ENCODE data around the gene ZC3H10. TPM values are rescaled to one million over a fixed set of nuclear protein-coding genes. Genes with fewer than 3 reads are reported as not detected.
A peak's percentile ranks its signal among the peaks of the same experiment; 100 is the strongest.

Gene ZC3H10
- total and polyA plus RNA-seq, 2 of the 13 experiments (the other 11 are each of a cell fraction or from before 2014, with no cell fraction given): 0.70 to 2.3 TPM

- CTCF ChIA-PET (ENCODE audit: low intra/inter-chr PET ratio, low total read pairs): no interaction called here
- no TSS peak for BruUV-seq (replicated peaks)
- Histone ChIP-seq H3K36me3 (replicated peaks in 1 of 2; ENCODE audit: control insufficient read depth in 1 of 2, insufficient read depth in 2 of 2, low read length in 2 of 2) (peaks cover 33 to 65% of the 10 kb centered on the region in 2 experiments), H3K9me3 (ENCODE audit: low read length) (no peaks in the 10 kb centered on the region), H3K4me2 (ENCODE audit: low read depth, low read length) (no peak overlapping the region), H3K4me1 (ENCODE audit: insufficient read depth, low read length) (peaks cover 28% of the 10 kb centered on the region), H4K20me1 (ENCODE audit: insufficient read depth, low read length) (peaks cover 28% of the 10 kb centered on the region), H2AFZ (ENCODE audit: low read length) (no peak overlapping the region), H3K27me3 (ENCODE audit: control insufficient read depth in 1 of 2, insufficient read depth in 2 of 2, low read length in 2 of 2) (no peaks in the 10 kb centered on the region; a peak in 1 of 5 replicates), H3K79me2 (ENCODE audit: insufficient read depth, low read length) (peaks cover 19% of the 10 kb centered on the region), H3K9ac (ENCODE audit: insufficient read depth, low read depth, low read length) (no peak overlapping the region), H3K27ac (ENCODE audit: extremely low read length, insufficient read depth, low read length) (no peak overlapping the region), H3K4me3 (replicated peaks in 1 of 3; ENCODE audit: insufficient read depth in 1 of 3, low read depth in 2 of 3, low read length in 3 of 3) (no peak overlapping the region)
- intact Hi-C loops (cut with micrococcal nuclease; ENCODE audit: unreplicated experiment): no loop called here
- 97% methylated on average over 11 of the region's 11 CpGs for WGBS (ENCODE audit: low lambda C conversion rate)
- ATAC-seq (no peak; the same call in 2 of the 3 replicates), FAIRE-seq (no peak), DNase-seq (ENCODE audit: low spot score) (no peak)
- TF ChIP-seq POLR2A (IDR thresholded peaks at IDR 0.05; ENCODE audit: insufficient read depth in 1 of 2, low read depth in 2 of 2, low read length in 2 of 2): peak in 1 of 2 experiments; percentile 61; a peak in 1 of 4 replicates
- no peak for TF ChIP-seq ZNF576 (CRISPR knock-in tag; IDR thresholded peaks at IDR 0.05)
- POLR2A ChIA-PET: interaction anchor here (1.1 to 3.3 kb wide), 4 partner anchors 12 to 45 kb away, joined by 5 to 20 read pairs (median 8); partner anchors contain the start of genes SMARCC2 and ZC3H10
- in situ Hi-C loops (cut with HindIII; ENCODE audit: extremely low pct_ligation_motif_present, low pct_unique_long_range_greater_than_20kb): no loop called here
Observed at GRCh38 chr12:56163533-56164344, 45.7 kb downstream of the ZC3H10 start.

GRCh38 chr12:56164345-56164729 is 46.3 kb downstream of the ZC3H10 start:
- ChIA-PET POLR2A (interaction anchor here (2.2 kb wide), 1 partner anchor 46 kb away, joined by 7 read pairs; the partner anchor contains the start of gene ZC3H10), CTCF (ENCODE audit: low intra/inter-chr PET ratio, low total read pairs) (no interaction called here)
- no peak overlapping the region for H2AFZ ChIP-seq (ENCODE audit: low read length)
- FAIRE-seq: no peak
- no peak overlapping the region for H3K9ac ChIP-seq (ENCODE audit: insufficient read depth, low read depth, low read length)
- no peaks in the 10 kb centered on the region for H3K9me3 ChIP-seq (ENCODE audit: low read length)
- H3K27ac ChIP-seq (ENCODE audit: extremely low read length, insufficient read depth, low read length): no peak overlapping the region
- TF ChIP-seq RBFOX2 (IDR thresholded peaks at IDR 0.05; ENCODE audit: low read depth, low read length) (peak; percentile 62), HNRNPL (IDR thresholded peaks at IDR 0.05; ENCODE audit: low read depth, low read length) (peak; percentile 67), AGO2 (optimal IDR thresholded peaks at IDR 0.05; ENCODE audit: low read depth, low read length) (peak; percentile 86), MLX (CRISPR knock-in tag; IDR thresholded peaks at IDR 0.05) (no peak), ELF4 (CRISPR knock-in tag; IDR thresholded peaks at IDR 0.05; ENCODE audit: borderline replicate concordance) (no peak), NR1H2 (CRISPR knock-in tag; IDR thresholded peaks at IDR 0.05; ENCODE audit: borderline replicate concordance, low read depth) (no peak), AGO1 (IDR thresholded peaks at IDR 0.05; ENCODE audit: low read depth, low read length, poor library complexity, severe bottlenecking) (peak; percentile 45)
- peaks cover 13% of the 10 kb centered on the region for H3K79me2 ChIP-seq (ENCODE audit: insufficient read depth, low read length)
- H3K27me3 ChIP-seq (ENCODE audit: control insufficient read depth in 1 of 2, insufficient read depth in 2 of 2, low read length in 2 of 2): no peaks in the 10 kb centered on the region
- peaks cover 25% of the 10 kb centered on the region for H3K4me1 ChIP-seq (ENCODE audit: insufficient read depth, low read length)
- 97% methylated on average over 17 of the region's 17 CpGs for WGBS (ENCODE audit: low lambda C conversion rate)
- peaks cover 33 to 69% of the 10 kb centered on the region in 2 experiments for H3K36me3 ChIP-seq (replicated peaks in 1 of 2; ENCODE audit: control insufficient read depth in 1 of 2, insufficient read depth in 2 of 2, low read length in 2 of 2)
- BruUV-seq (replicated peaks): no TSS peak
- ATAC-seq: peak; percentile 5; the same call in 2 of the 3 replicates
- no peak overlapping the region for H3K4me3 ChIP-seq (replicated peaks in 1 of 3; ENCODE audit: insufficient read depth in 1 of 3, low read depth in 2 of 3, low read length in 3 of 3)
- no peak for DNase-seq (ENCODE audit: low spot score)
- intact Hi-C loops (cut with micrococcal nuclease; ENCODE audit: unreplicated experiment): no loop called here
- peaks cover 24% of the 10 kb centered on the region for H4K20me1 ChIP-seq (ENCODE audit: insufficient read depth, low read length)
- in situ Hi-C loops (cut with HindIII; ENCODE audit: extremely low pct_ligation_motif_present, low pct_unique_long_range_greater_than_20kb): no loop called here
- H3K4me2 ChIP-seq (ENCODE audit: low read depth, low read length): no peak overlapping the region

Measured in HepG2 (cell line).